ENCODE data around the gene CCR1.

CCR1 gene

GRCh38 chr3:46184469-46184868, 23.6 kb downstream of the CCR1 start:
- Histone ChIP-seq H3K27me3 (ENCODE audit: insufficient read depth, low read length) (no peaks in the 10 kb centered on the region), H3K9me2 (ENCODE audit: low read depth, low read length) (no peaks in the 10 kb centered on the region), H3K9me3 (ENCODE audit: low read length) (no peaks in the 10 kb centered on the region), H3F3A (ENCODE audit: insufficient read depth, low read length) (no peaks in the 10 kb centered on the region), H3K4me1 (ENCODE audit: insufficient read depth, low read length, severe bottlenecking) (no peaks in the 10 kb centered on the region), H3K9ac (ENCODE audit: low read length) (no peak overlapping the region), H3K79me2 (ENCODE audit: insufficient read depth, low read length) (no peaks in the 10 kb centered on the region), H3K4me3 (ENCODE audit: low read depth, low read length, poor library complexity, severe bottlenecking) (no peak overlapping the region), H2AFZ (ENCODE audit: low read length) (no peak overlapping the region), H4K20me1 (ENCODE audit: insufficient read depth, low read length) (no peaks in the 10 kb centered on the region), H3K4me2 (ENCODE audit: low read length) (no peak overlapping the region), H3K36me3 (ENCODE audit: insufficient read depth, low read length) (no peaks in the 10 kb centered on the region), H3K27ac (ENCODE audit: low read depth, low read length, poor library complexity, severe bottlenecking) (no peak overlapping the region)
- TF ChIP-seq, protein P1, sequence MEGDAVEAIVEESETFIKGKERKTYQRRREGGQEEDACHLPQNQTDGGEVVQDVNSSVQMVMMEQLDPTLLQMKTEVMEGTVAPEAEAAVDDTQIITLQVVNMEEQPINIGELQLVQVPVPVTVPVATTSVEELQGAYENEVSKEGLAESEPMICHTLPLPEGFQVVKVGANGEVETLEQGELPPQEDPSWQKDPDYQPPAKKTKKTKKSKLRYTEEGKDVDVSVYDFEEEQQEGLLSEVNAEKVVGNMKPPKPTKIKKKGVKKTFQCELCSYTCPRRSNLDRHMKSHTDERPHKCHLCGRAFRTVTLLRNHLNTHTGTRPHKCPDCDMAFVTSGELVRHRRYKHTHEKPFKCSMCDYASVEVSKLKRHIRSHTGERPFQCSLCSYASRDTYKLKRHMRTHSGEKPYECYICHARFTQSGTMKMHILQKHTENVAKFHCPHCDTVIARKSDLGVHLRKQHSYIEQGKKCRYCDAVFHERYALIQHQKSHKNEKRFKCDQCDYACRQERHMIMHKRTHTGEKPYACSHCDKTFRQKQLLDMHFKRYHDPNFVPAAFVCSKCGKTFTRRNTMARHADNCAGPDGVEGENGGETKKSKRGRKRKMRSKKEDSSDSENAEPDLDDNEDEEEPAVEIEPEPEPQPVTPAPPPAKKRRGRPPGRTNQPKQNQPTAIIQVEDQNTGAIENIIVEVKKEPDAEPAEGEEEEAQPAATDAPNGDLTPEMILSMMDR (IDR thresholded peaks at IDR 0.05; ENCODE audit: low read length), result no peak
- TF ChIP-seq EZH2 (IDR thresholded peaks at IDR 0.05; ENCODE audit: borderline replicate concordance, low read length), result no peak

DNA sequence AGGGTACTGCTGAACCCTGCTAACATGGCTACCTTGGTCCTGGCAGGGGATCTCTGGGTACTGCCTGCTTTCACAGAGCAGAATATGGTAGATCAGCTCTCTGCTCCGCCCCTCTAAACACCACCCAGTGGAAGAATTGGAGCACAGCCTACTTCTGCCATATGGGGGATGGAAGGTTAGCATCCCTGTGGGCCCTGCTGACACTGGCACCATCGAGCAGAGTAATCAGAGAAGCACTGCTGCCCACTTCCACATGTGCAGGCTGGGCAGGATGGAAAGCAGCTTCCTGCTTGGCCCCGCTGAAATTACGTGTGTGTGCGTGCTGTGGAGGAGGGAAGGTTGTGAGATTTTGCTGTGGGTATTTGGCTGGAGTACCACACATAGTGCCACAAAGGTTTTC, 24.8 kb downstream of the CCR1 start:
- Histone ChIP-seq H3K4me3 (ENCODE audit: low read depth, low read length, poor library complexity, severe bottlenecking) (no peak overlapping the region), H3K27me3 (ENCODE audit: insufficient read depth, low read length) (no peaks in the 10 kb centered on the region), H3K27ac (ENCODE audit: low read depth, low read length, poor library complexity, severe bottlenecking) (no peak overlapping the region), H4K20me1 (ENCODE audit: insufficient read depth, low read length) (no peaks in the 10 kb centered on the region), H3F3A (ENCODE audit: insufficient read depth, low read length) (no peaks in the 10 kb centered on the region), H3K4me2 (ENCODE audit: low read length) (no peak overlapping the region), H3K79me2 (ENCODE audit: insufficient read depth, low read length) (no peaks in the 10 kb centered on the region), H2AFZ (ENCODE audit: low read length) (no peak overlapping the region), H3K36me3 (ENCODE audit: insufficient read depth, low read length) (no peaks in the 10 kb centered on the region), H3K9me2 (ENCODE audit: low read depth, low read length) (no peaks in the 10 kb centered on the region), H3K4me1 (ENCODE audit: insufficient read depth, low read length, severe bottlenecking) (no peaks in the 10 kb centered on the region), H3K9me3 (ENCODE audit: low read length) (no peaks in the 10 kb centered on the region), H3K9ac (ENCODE audit: low read length) (no peak overlapping the region)
- no peak for TF ChIP-seq EZH2 (IDR thresholded peaks at IDR 0.05; ENCODE audit: borderline replicate concordance, low read length)
- TF ChIP-seq, protein P1 (IDR thresholded peaks at IDR 0.05; ENCODE audit: low read length), result no peak

DNA sequence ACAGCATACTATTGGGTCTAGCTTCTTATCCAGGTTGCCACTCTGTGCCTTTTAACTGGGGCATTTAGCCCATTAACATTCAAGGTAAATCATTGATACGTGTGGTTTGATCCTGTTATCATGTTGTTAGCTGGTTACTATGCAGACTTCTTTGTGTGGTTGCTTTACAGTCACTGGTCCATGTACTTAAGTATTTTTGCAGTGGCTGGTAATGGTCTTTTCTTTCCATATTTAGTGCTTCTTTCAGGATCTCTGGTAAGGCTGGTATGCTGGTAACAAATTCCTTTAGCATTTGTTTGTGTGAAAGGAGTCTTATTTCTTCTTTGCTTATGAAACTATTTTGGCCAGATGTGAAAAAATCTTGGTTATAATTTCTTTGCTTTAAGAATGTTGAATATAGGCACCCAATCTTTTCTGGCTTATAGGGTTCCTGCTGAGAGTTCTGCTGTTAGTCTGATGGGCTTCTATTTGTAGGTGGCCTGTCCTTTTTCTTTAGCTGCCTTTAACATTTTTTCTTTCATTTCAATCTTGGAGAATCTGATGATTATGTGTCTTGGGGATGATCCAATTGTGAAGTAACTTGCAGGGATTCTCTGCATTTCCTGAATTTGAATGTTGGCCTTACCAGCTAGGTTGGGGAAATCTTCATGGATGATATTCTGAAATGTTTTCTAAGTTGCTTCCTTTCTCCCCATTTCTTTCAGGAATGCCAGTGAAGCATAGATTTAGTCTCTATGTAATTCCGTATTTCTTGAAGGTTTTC, 39.3 kb downstream of the CCR1 start:
- TF ChIP-seq, protein P1 (IDR thresholded peaks at IDR 0.05; ENCODE audit: low read length), result no peak
- no peak for TF ChIP-seq EZH2 (IDR thresholded peaks at IDR 0.05; ENCODE audit: borderline replicate concordance, low read length)
- Histone ChIP-seq H3K27ac (ENCODE audit: low read depth, low read length, poor library complexity, severe bottlenecking) (no peak overlapping the region), H3K4me3 (ENCODE audit: low read depth, low read length, poor library complexity, severe bottlenecking) (no peak overlapping the region), H4K20me1 (ENCODE audit: insufficient read depth, low read length) (no peaks in the 10 kb centered on the region), H3K27me3 (ENCODE audit: insufficient read depth, low read length) (no peaks in the 10 kb centered on the region), H3K9me2 (ENCODE audit: low read depth, low read length) (no peaks in the 10 kb centered on the region), H3F3A (ENCODE audit: insufficient read depth, low read length) (no peaks in the 10 kb centered on the region), H2AFZ (ENCODE audit: low read length) (no peak overlapping the region), H3K4me1 (ENCODE audit: insufficient read depth, low read length, severe bottlenecking) (no peaks in the 10 kb centered on the region), H3K36me3 (ENCODE audit: insufficient read depth, low read length) (no peaks in the 10 kb centered on the region), H3K9me3 (ENCODE audit: low read length) (no peaks in the 10 kb centered on the region), H3K4me2 (ENCODE audit: low read length) (no peak overlapping the region), H3K79me2 (ENCODE audit: insufficient read depth, low read length) (no peaks in the 10 kb centered on the region), H3K9ac (ENCODE audit: low read length) (no peak overlapping the region)
